ENCODE results near the gene PPIP5K1.

The PPIP5K1 gene

DNA sequence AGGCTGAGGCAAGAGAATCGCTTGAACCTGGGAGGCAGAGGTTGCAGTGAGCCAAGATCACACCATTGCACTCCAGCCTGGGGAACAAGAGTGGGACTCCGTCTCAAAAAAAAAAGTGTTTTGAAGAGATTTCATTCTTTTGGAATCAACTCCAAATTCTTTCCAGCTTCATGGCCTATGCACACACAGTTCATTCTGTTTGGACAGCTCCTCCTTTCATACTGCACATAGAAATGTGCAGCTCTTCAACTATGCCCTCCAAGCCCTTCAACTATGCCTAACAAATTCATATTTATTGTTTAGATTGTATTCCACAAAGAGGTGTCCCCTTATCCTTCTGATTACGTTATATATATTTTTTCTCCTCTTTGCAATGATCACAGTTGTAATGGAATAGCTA lies 101.2 kb downstream of the PPIP5K1 start:
- DNase-seq (ENCODE audit: low read depth), result no peak

DNA sequence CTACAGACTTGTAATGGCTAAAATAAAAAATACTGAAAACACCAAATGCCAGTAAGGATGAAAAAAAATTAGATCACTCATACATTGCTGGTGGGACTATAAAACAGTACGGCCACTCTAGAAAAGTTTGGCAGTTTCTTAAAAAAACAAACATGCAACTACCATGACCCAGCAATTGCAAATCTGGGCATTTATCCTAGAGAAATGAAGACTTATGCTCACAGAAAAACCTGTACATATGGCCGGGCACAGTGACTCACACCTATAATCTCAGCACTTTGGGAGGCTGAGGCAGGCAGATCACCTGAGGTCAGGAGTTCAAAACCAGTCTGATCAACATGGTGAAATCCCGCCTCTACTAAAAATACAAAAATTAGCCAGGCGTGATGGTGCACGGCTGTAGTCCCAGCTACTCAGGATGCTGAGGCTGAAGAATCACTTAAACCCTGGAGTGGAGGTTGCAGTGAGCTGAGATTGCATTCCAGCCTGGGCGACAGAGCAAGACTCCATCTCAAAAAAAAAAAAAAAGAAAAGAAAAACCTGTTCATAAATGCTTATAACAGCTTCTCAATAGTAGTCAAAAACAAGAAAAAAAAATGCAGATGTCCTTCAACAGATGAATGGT lies 102.6 kb downstream of the PPIP5K1 start:
- DNase-seq (ENCODE audit: low read depth), result no peak

DNA sequence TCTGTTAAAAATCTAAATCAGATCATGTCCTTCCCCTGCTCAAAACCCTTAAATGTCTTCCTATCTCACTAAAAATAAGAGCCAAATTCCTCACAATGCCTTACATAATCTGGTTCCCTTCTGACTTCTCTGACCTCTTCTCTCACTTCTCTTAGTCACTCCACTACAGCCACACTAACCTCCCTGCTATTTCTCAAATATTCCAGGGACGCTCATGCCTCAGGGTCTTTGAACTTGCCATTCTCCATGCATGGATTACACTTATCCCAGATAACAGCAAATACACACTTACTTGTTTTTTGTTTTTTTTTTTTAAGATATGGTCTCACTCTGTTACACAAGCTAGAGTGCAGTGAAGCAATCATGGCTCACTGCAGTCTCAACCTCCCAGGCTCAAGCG lies 105.6 kb downstream of the PPIP5K1 start:
- peak; percentile 34 for DNase-seq (ENCODE audit: low read depth)

Measured in iris pigment epithelial cell (primary cell).